GM21423 (cell line): Measurements from ENCODE around the gene TP53BP2.
"Not testable (repeated sequence)": the region's sequence is repeated elsewhere in the genome, so short reads cannot be mapped to it uniquely, and the experiment has no call there.

Source experiments
- ATAC-seq: cut with Tn5 transposase; IDR thresholded peaks from one replicate; pipeline ENCODE4 v1.9.1; 2021; ENCODE audit warnings: mild to moderate bottlenecking, moderate library complexity; ENCODE audit not compliant: unreplicated experiment

TP53BP2 gene

GRCh38 chr1:223832637-223832943 is 13.2 kb downstream of the TP53BP2 start:
- ATAC-seq = no peak

GRCh38 chr1:223831755-223832636 is 13.8 kb downstream of the TP53BP2 start:
- ATAC-seq = no peak

GRCh38 chr1:223829678-223830077 is 16.1 kb downstream of the TP53BP2 start:
- ATAC-seq = no peak

- ATAC-seq = no peak
Observed at GRCh38 chr1:223828162-223828848, 17.4 kb downstream of the TP53BP2 start.

- ATAC-seq = no peak
Observed at GRCh38 chr1:223827193-223827663, 18.5 kb downstream of the TP53BP2 start.

GRCh38 chr1:223825767-223826748 is 19.7 kb downstream of the TP53BP2 start:
- no peak for ATAC-seq

GRCh38 chr1:223824712-223825111 is 21.0 kb downstream of the TP53BP2 start:
- no peak for ATAC-seq

GRCh38 chr1:223824287-223824686 is 21.5 kb downstream of the TP53BP2 start:
- ATAC-seq = no peak

GRCh38 chr1:223820971-223821370 is 24.8 kb downstream of the TP53BP2 start:
- ATAC-seq = no peak

GRCh38 chr1:223820515-223820858 is 25.3 kb downstream of the TP53BP2 start:
- ATAC-seq = no peak

GRCh38 chr1:223819730-223820514 is 25.8 kb downstream of the TP53BP2 start:
- ATAC-seq = no peak

GRCh38 chr1:223817265-223817664 is 28.5 kb downstream of the TP53BP2 start:
- ATAC-seq = not testable (repeated sequence)

GRCh38 chr1:223815865-223816264 is 29.9 kb downstream of the TP53BP2 start:
- ATAC-seq = no peak

- ATAC-seq = no peak
Observed at GRCh38 chr1:223815020-223815853, 30.5 kb downstream of the TP53BP2 start.

GRCh38 chr1:223813645-223814044 is 32.1 kb downstream of the TP53BP2 start:
- ATAC-seq = no peak

- no peak for ATAC-seq
Observed at GRCh38 chr1:223811634-223812101, 34.1 kb downstream of the TP53BP2 start.

GRCh38 chr1:223810586-223810985 is 35.2 kb downstream of the TP53BP2 start:
- ATAC-seq = no peak

GRCh38 chr1:223809905-223810304 is 35.8 kb downstream of the TP53BP2 start:
- ATAC-seq = not testable (repeated sequence)

- ATAC-seq = no peak
Observed at GRCh38 chr1:223803211-223803610, 42.5 kb downstream of the TP53BP2 start.
